Large intestine (tissue), 3 donors: Measurements from ENCODE around the gene FBXO24. TPM values are rescaled to one million over a fixed set of nuclear protein-coding genes. Genes with fewer than 3 reads are reported as not detected.

Experiments used
- DNase-seq, 2 donors: peaks; one replicate each; pipeline versions ENCODE4 v3.0.0 to v3.0.0-alpha.2; 2013
- H3K27ac ChIP-seq: one replicate; pipeline ENCODE4 v1.5.1; 2013; ENCODE audit warnings: low read length
- H3K27me3 ChIP-seq: 2 replicates; pipeline ENCODE4 v1.6.1; 2013; ENCODE audit warnings: low read length; ENCODE audit not compliant: control insufficient read depth, insufficient read depth
- H3K36me3 ChIP-seq: 2 replicates; pipeline ENCODE4 v1.6.1; 2013; ENCODE audit warnings: low read length; ENCODE audit not compliant: control insufficient read depth, insufficient read depth
- H3K4me1 ChIP-seq: one replicate; pipeline ENCODE4 v1.6.1; 2013; ENCODE audit warnings: low read length; ENCODE audit not compliant: control insufficient read depth, insufficient read depth
- H3K4me3 ChIP-seq: one replicate; pipeline ENCODE4 v1.5.1; 2013; ENCODE audit warnings: low read length
- H3K9me3 ChIP-seq: one replicate; pipeline ENCODE4 v1.6.1; 2013; ENCODE audit warnings: mild to moderate bottlenecking, low read depth, low read length, moderate library complexity; ENCODE audit not compliant: control insufficient read depth
- WGBS: methylation state at CpG from one replicate; pipeline ENCODE4 v1.1.5; 2013; ENCODE audit warnings: low lambda C conversion rate; ENCODE audit not compliant: insufficient coverage; 5-methylcytosine and 5-hydroxymethylcytosine counted together
- polyA plus RNA-seq: library from polyadenylated mRNA; unstranded; fragments of 120-200 nt; gene quantifications from one replicate; pipeline ENCODE4 v1.2.1, GENCODE V29; 2013

The FBXO24 gene
- polyA plus RNA-seq, 1 donor: 0.88 TPM

GRCh38 chr7:100567751-100568175 is 18.4 kb upstream of the FBXO24 start:
- Histone ChIP-seq H3K27me3 (peaks cover 9% of the 10 kb centered on the region), H3K4me1 (peaks cover 27% of the 10 kb centered on the region), H3K27ac (no peak overlapping the region), H3K9me3 (no peaks in the 10 kb centered on the region), H3K36me3 (peaks cover 22% of the 10 kb centered on the region), H3K4me3 (no peak overlapping the region)
- WGBS: no CpG with 5 or more reads among the region's 3 CpGs
- no peak for DNase-seq

GRCh38 chr7:100568176-100568895 is 17.8 kb upstream of the FBXO24 start:
- H3K27ac ChIP-seq: no peak overlapping the region
- peak; percentile 51 to 59 for DNase-seq
- no peaks in the 10 kb centered on the region for H3K9me3 ChIP-seq
- peaks cover 9% of the 10 kb centered on the region for H3K27me3 ChIP-seq
- no CpG with 5 or more reads among the region's 11 CpGs for WGBS
- H3K36me3 ChIP-seq: peaks cover 18% of the 10 kb centered on the region
- no peak overlapping the region for H3K4me3 ChIP-seq
- H3K4me1 ChIP-seq: peaks cover 27% of the 10 kb centered on the region

- WGBS: no CpG with 5 or more reads among the region's 36 CpGs
Observed at GRCh38 chr7:100568896-100569844, 17.0 kb upstream of the FBXO24 start.

DNA sequence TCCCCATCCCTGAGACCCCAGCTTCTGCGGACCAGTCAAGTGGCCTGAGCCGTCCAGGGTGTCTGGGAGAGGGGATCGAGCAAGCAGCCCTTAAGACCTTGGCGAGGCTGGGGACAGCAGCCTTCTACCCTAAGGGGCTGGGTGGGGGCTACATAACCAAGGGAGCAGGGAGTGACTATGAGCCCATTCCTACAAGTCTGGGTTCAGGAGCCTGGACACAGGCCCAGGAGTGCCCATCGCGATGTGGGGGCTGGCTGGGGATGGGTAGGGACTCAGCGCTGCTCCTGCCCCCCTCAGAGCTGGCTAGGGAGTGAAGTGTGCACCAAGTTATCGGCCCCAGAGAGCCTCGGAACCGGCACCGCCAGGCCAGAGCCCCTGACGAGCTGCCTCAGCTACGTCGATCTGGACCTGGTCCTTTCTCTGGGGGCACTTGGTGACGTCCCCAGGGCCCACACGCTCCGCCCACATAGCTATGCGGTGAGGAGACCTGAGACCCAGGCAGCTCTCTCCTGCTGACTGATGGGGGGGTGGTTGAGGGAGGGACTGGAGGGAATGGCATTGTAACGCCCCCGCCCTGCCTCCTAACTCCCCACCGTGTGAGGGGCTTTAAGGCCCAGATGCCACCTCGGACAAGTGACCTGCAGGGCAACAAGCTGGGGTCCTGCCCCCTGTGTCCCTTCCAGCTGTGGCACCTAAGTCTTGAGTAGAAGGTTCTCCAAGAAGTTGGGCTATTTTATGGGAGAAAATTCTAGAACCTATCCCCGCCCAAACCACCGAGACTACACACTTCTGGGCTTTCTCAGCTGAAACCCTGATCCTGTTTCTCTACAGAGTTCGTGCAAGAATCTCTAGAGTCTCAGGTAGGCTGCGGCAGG is 14.9 kb upstream of the FBXO24 start:
- Histone ChIP-seq H3K27me3 (peaks cover 9% of the 10 kb centered on the region), H3K36me3 (peaks cover 25% of the 10 kb centered on the region)
- no CpG with 5 or more reads among the region's 26 CpGs for WGBS

More at GRCh38 chr7:100568896-100569844, 17.0 kb upstream of the FBXO24 start:
- Histone ChIP-seq H3K27me3 (peaks cover 9% of the 10 kb centered on the region), H3K36me3 (peaks cover 18% of the 10 kb centered on the region), H3K27ac (no peak overlapping the region), H3K4me3 (peak overlapping the region; percentile 27), H3K4me1 (peaks cover 27% of the 10 kb centered on the region), H3K9me3 (no peaks in the 10 kb centered on the region)
- DNase-seq: peak; percentile 48 to 73

DNA sequence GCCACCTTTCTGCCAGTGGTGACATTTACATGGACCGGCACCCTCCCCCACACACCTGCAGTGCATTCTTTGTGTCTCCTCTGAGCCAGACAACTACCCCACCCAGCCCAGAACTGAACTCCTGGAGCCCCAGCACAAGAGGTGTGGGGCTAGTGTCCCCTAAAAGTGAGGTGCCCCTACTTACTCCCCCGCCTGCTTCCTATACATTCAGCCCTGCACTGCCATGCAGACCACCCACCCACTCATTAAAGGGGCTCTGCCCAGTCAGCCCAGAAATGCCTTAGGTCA is 14.4 kb upstream of the FBXO24 start:
- peaks cover 9% of the 10 kb centered on the region for H3K27me3 ChIP-seq
- H3K4me1 ChIP-seq: peaks cover 27% of the 10 kb centered on the region
- peaks cover 29% of the 10 kb centered on the region for H3K36me3 ChIP-seq
- no peaks in the 10 kb centered on the region for H3K9me3 ChIP-seq
- H3K27ac ChIP-seq: no peak overlapping the region
- WGBS: no CpG with 5 or more reads among the region's 2 CpGs
- no peak for DNase-seq
- no peak overlapping the region for H3K4me3 ChIP-seq

More for the DNA sequence above, 14.9 kb upstream of the FBXO24 start:
- H3K4me3 ChIP-seq: no peak overlapping the region
- no peaks in the 10 kb centered on the region for H3K9me3 ChIP-seq
- H3K27ac ChIP-seq: no peak overlapping the region
- no peak for DNase-seq
- peaks cover 27% of the 10 kb centered on the region for H3K4me1 ChIP-seq

DNA sequence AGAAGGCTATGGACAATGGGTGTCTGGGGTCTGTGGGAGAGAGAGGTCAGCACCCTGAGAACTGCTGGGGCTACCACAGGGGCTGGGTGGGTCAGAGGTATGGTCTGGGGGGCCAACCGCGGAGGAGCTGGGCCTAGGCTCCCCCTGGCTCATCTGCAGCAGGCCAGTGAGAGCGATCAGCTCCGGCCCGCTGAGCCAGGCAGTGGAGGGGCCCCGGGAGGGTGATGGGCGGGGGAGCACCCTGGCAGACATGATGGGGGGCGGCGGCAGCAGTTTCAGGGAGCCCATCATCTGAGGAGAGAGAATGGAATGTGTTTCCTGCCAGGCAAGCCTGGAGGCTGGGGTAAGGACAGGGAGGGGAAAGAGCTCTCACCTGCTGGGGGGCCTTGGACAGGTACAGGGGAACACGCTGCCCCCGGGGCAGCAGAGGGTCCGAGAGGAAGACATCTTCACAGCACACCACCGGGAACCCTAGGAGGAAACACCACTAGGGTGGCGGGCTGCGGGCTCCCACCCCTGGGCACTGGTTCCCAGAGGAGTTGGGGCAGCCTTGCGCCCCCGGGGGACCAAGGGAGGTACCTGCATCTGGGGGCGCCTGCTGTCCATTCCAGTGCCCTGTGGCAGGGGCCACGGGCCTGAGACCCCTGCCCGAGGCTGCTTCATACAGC is 13.7 kb upstream of the FBXO24 start:
- DNase-seq: no peak
- H3K4me3 ChIP-seq: no peak overlapping the region
- H3K36me3 ChIP-seq: peaks cover 36% of the 10 kb centered on the region
- H3K27ac ChIP-seq: no peak overlapping the region
- WGBS: no CpG with 5 or more reads among the region's 20 CpGs
- H3K27me3 ChIP-seq: peaks cover 9% of the 10 kb centered on the region
- H3K4me1 ChIP-seq: peaks cover 27% of the 10 kb centered on the region
- H3K9me3 ChIP-seq: no peaks in the 10 kb centered on the region

DNA sequence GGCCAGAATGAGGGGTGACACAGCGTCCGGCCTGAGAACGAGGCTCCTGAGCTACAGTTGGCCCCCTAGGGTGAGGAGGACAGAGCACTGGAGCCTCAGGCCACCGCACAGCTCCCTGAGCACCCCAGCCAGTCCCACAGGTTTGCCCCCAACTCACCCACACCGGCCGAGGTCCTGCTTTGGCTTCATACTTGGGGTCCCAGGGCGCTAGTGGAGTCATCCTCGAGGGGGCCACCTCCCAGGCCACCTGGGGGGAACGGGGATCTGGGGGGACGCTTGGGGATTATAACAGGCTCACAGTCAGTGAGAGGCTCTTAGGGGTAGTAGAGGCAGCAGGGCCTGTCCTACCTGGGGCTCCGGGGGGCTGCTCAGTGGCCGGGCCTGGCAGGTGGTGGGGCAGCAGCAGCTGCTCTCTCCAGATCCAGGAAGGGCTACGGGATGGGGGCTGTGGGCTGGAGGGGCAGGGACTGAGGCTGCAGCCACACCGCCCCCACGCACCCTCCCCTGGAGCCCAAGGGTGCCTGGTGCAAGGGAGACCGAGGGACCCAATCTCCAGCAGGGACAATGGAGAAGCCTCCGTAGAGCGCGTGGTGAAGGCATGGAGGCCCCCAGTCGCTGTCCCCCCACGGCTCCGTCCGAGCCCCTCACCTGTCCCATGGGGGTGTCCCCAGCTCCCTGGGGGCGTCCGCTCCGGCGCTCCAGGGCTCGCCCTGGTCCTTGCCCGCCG is 13.0 kb upstream of the FBXO24 start:
- Histone ChIP-seq H3K4me1 (peaks cover 25% of the 10 kb centered on the region), H3K27ac (no peak overlapping the region), H3K4me3 (no peak overlapping the region), H3K36me3 (peaks cover 43% of the 10 kb centered on the region), H3K9me3 (no peaks in the 10 kb centered on the region), H3K27me3 (peaks cover 9% of the 10 kb centered on the region)
- no peak for DNase-seq
- WGBS: no CpG with 5 or more reads among the region's 30 CpGs

DNA sequence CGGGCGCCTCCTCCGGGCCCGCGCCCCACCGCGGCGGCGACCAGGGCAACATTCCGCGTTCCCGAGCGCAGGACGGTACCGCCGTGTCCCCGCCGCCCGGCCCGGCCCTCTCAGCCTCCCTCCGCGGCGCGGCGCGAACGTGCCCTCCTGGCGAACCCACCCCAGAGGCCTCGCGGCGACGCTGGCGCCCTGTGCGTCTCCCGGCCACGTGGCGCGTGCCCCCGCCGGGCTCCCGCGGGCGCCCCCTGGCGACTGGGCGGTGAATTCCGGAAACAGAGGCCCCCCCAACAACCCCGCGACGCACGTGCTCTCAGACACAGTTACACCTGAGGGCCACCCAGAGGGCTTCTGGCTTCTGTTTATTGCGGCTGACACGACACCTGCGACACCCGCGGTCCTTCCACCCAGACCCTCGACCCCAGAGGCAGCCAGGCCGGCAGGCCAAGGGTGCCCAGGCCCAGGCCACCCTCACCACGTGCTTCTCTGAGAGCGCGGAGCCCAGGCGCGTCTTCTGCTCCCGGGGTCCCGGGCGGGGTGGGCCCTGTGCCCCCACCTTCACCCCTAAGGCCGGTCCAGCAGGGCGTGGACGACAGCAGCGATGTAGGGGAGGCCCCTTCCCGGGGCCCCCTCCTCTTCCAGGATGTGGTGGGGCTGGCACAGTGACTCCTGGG is 12.3 kb upstream of the FBXO24 start, which contains the start of gene SAP25:
Gene SAP25 (minus strand): TSS at position 210 of the 671 bp plus-strand sequence. CDS start 158 bp downstream, at position 52.
- DNase-seq: no peak
- H3K4me3 ChIP-seq: no peak within 1 kb of the TSS
- H3K36me3 ChIP-seq: peaks cover 50% of the 10 kb centered on the region
- no peak within 1 kb of the TSS for H3K27ac ChIP-seq
- peaks cover 18% of the 10 kb centered on the region for H3K4me1 ChIP-seq
- H3K9me3 ChIP-seq: no peaks in the 10 kb centered on the region
- no CpG with 5 or more reads among the region's 70 CpGs for WGBS
- H3K27me3 ChIP-seq: peaks cover 9% of the 10 kb centered on the region
